Right ventricle myocardium superior (tissue), 1 donor: Measurements from ENCODE around the gene ITSN1. TPM values are rescaled to one million over a fixed set of nuclear protein-coding genes. Genes with fewer than 3 reads are reported as not detected.
"Not testable (repeated sequence)": the region's sequence is repeated elsewhere in the genome, so short reads cannot be mapped to it uniquely, and the experiment has no call there.

Source experiments
- ATAC-seq: fragments of 200-7000 bp; cut with Tn5 transposase; one replicate; pipeline ENCODE4 v1.9.1; 2020; ENCODE audit warnings: mild to moderate bottlenecking; ENCODE audit not compliant: poor library complexity
- DNase-seq: peaks from one replicate; pipeline ENCODE4 v3.0.0-alpha.2; 2020
- intact Hi-C: fragments of 100-400 bp; cut with DNase I; formaldehyde crosslinking; loops from one replicate; pipeline ENCODE4 v1.11.2; 2022
- total RNA-seq: library from RNA; stranded (reverse); fragmentation: NEBNext Ultra II Directional; extraction: Animal tissue kit (Norgen Biotek cat#: 25700); gene quantifications from one replicate; pipeline ENCODE4 v1.2.1, GENCODE V29; 2021
- donor health status: DM: no; HTN: yes; CAD: no; lungs with severe emphysema.

The ITSN1 gene
- total RNA-seq, 1 donor from 2014 or later, result 41.8 TPM

DNA sequence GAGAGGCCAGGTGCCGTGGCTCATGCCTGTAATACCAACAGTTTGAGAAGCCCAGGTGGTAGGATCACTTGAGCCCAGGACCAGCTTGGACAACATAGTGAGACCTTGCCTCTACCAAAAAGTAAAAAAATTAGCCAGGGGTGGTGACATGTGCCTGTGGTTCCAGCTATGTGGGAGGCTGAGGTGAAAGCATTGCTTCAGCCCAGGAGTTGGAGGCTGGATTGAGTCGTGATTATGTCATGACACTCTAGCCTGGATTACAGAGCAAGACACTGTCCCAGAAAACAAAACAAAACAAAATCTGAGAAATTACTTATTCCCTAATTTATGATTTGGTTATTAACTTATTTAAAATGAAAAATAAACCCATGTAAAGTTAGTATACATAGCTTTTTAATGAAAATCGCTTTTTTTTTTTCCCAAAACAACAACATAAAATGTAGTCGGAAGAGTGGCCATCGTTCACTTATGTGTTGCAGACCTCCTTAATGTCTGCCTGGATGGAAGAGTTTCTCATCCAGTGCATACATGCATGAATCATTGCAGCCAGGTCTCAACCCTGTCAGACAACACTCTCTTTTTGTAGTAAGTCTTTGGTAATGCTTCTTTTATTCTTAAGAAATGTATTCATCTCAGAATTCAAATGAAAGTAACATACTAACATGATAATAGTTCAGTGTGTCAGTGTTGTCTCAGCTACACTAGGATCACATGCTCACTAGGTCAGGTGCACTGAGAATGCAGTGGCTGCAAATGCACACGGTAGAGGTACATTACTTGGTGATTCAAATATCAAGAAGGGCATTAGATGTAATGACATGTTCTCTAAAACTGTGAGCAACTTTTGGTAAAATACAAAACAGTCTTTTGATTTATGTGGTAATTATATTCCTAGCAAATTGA is 28.0 kb downstream of the ITSN1 start:
- DNase-seq (no peak), ATAC-seq (no peak)
- intact Hi-C loops, result no loop called here

GRCh38 chr21:33673473-33673872 is 31.2 kb downstream of the ITSN1 start:
- intact Hi-C loops, result no loop called here
- DNase-seq (no peak), ATAC-seq (no peak)

DNA sequence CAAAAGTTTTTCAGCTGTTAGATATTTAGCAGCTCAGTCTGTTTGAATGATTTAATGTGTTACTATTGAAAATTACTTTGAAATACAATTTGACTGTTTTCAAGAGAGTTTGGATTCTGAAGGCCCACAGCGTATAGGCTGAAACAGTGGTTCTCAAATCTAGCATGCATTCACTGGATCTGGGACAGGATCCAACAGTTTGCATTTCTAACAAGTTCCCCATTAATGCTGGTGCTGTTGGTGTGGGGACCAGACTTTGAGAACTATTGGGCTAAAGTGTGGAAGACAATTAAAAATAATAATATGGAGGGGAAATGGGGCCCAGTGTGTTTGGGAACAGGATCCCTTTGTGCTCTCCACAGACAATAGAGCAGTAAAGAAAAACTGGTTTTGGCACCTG is 31.9 kb downstream of the ITSN1 start:
- no peak for ATAC-seq
- no peak for DNase-seq
- intact Hi-C loops, result no loop called here

DNA sequence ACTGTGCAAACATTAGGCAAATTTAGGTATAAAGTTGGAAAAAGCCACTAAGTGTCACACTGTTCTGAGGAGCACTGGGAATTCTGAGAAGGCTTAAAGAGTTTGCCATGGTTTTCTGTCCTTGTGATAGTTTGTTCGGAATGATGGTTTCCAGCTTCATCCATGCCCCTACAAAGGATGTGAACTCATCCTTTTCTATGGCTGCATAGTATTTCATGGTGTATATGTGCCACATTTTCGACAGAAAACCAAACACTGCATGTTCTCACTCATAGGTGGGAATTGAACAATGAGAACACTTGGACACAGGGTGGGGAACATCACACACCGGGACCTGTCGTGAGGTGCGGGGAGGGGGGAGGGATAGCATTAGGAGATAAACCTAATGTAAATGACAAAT is 34.4 kb downstream of the ITSN1 start:
- ATAC-seq, DNase-seq, intact Hi-C loops: not testable (repeated sequence)

DNA sequence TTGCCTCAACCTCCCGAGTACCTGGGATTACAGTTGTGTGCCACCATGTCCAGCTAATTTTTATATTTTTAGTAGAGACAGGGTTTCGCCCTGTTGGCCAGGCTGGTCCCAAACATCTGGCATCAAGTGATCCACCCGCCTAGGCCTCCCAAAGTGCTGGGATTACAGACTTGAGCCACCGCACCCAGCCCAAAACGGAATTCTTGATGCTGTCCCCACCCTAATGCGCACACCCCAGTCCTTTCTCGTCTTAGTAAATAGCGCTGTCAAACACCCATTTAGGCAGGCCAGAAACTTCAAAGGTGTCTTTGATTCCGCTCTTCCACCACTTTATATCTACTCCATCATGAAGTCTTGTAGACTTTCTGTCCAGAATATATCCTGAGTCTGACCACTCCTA is 35.1 kb downstream of the ITSN1 start:
- DNase-seq (no peak), ATAC-seq (no peak)
- intact Hi-C loops, result no loop called here

DNA sequence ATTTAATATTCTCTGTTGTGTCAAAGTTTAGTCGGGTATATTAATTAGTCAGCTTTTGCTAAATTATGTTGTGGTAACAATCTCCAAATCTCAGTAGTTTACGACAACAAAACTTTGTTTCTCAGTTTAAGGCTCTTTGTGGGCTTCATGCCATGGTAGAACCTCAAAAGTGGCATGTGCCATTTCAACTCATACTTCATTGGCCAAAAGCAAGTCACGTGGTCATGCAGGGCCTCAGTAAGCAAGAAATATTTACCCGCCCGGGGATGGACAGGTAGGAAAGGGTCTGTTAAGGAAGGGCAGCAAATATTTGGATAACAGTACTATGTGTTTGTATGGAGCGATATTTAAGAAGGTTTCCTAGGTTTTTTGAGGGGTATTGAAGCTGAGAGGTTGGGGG is 38.6 kb downstream of the ITSN1 start:
- intact Hi-C loops, result no loop called here
- no peak for DNase-seq
- no peak for ATAC-seq

DNA sequence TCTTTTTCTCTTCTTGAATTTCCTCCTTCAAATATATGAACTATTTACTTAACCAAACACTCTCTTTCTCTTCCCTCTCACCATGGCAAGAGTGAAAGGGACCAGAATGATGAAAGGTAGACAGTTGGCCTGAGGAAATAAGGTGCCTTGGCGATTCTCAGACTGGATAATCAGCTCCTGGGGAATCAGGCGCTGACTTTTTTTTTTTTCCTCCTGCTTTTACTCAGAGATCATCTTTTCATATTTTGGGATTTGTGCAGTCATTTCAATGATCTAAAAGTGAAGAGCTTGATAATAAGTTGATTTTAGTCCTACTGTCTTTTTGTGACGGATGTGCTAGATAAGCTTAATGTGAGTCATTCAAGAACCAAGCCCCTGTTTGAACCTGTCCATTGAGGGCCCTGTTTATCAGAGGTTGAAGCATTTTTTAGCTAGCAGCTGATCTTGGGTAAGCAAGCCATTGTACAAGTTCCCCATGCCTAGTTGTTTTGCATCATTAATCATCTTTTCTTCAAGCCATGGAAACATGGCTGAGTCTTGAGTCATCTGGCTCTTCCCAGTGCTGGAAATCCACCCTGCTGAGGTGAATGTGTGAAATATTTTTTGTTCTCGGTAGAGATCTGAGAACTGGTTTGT is 40.8 kb downstream of the ITSN1 start:
- ATAC-seq, result no peak
- DNase-seq, result no peak
- intact Hi-C loops, result no loop called here

DNA sequence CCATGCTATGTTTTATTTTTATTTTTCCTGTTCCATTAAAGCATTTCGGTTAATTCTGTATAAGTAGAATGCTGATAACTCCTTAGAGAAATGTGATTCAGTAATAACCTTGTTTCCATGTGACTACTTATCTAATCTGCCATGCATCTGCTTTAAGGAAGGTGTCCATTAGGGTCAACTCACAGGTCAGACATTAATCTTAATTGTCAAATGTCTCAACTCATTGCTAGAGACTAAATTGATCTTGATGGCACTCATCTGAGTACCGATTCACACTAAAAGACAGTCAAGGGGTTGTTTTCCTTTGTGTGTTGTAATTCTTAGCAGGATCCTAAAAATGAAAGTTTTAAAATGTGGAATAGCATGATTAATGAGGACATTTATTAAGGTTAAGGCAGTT is 41.8 kb downstream of the ITSN1 start:
- ATAC-seq (no peak), DNase-seq (no peak)
- intact Hi-C loops, result no loop called here

DNA sequence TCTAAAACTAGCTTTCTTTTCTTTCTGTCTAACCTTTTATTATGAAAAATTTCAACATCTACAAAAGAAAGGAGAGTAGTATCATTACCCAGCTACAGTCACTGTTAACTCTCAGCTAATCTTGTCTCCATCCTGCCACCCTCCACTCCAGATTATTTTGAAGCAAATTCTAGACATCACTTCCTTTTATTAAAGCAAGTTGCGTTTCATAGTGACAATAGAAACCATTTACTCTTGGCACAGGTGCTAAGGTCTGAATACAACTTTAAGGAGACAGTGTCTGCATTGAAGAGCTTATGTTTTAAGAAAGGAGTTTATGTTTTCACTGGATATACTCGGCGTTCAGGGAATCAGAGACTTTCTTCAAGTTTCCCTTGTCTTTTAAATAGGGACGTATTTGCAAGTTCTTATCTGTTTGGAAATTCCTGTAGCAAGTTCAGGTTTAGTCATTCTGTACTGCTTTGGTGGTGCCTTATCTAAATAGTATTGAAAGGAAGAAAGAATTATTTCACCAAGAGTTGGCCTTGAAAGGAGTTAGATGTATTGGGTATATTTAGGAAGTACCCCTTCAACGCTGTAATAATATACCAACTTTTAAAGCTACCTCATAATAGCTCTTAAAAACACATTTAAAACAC is 42.7 kb downstream of the ITSN1 start:
- DNase-seq (no peak), ATAC-seq (peak; percentile 32)
- intact Hi-C loops, result no loop called here

- ATAC-seq, result peak; percentile 49
- DNase-seq, result no peak
- intact Hi-C loops, result no loop called here
Observed at GRCh38 chr21:33685613-33686197, 43.4 kb downstream of the ITSN1 start.

DNA sequence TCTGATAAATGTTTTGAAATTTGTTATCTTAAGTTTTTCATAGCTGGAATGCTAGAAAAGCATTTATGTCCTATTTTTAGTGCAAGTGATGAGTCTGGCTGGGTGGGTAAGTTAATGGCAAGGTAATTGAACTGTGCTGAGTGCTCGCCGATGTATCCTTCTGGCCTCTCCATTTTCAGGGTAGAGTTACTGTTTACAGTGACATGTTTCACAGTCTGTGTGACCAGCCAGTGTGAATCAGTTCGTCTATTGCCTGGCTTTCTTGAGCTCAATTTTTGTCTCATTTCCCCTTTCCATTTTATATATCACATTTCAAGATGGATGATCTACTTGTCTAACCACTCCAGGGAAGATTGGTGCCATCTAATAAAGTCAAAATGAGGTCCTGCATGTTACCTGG is 44.1 kb downstream of the ITSN1 start:
- ATAC-seq (peak; percentile 36), DNase-seq (no peak)
- intact Hi-C loops, result no loop called here

DNA sequence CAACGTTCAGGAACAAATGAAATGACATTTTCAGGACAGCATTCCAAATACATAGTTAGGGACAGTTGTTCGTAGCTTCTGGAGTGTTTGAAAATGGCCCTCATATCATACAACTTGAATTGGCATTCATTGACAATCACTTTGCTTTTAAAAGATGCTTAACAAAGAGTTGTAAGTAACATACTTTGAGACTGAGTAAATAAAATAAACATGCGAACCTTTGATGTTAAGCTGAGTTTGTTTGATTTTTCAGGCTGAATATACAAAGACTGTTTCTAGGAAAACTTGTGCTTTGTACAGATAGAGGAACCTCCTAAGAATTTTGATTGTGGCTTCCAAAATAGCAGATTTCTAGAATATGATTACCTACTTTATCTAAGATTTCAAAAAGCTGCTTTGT is 45.3 kb downstream of the ITSN1 start:
- intact Hi-C loops, result no loop called here
- no peak for ATAC-seq
- no peak for DNase-seq

GRCh38 chr21:33688353-33688752 is 46.1 kb downstream of the ITSN1 start:
- DNase-seq, result no peak
- ATAC-seq, result no peak
- intact Hi-C loops, result no loop called here

DNA sequence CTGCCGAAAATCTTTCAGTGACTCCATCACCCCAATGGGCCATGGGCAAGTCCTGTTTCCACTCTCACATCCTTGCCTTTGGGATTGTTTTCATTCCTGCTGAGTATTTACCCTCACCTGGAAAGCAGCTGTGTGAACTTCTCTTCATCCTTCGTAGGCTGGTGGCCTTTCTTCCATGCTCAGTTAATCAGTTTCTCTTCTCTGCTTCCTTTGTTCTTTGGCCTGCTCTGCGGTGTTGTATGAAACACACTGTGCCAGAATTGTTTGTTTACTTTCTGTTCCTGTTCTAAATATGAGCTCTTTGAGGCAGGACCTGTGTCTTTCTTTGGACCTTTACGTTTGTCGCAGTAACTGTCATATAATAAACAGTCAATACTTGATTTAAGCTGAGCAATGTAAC is 48.6 kb downstream of the ITSN1 start:
- DNase-seq (no peak), ATAC-seq (no peak)
- intact Hi-C loops, result no loop called here

- intact Hi-C loops, result no loop called here
- ATAC-seq (no peak), DNase-seq (no peak)
Observed at GRCh38 chr21:33691945-33692603, 49.8 kb downstream of the ITSN1 start.

DNA sequence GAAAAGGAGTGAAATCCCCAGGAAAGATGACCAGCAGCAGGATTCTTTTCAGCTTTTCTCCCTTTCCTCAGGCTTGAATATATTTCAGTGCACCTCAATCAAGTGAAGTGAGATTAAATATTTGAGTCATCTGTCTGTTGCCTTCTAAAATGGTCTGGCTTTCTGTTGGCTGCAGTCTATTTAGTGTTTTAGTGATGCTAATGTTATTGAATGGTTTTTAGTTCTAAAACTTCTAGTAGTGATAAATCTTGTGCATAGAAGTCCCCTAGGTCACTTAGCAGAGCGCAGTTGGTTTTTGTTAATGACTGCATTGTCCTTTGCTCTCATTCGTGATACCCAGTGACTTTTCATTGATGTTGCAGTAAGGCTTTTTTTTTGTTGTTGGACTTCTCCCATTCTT is 53.5 kb downstream of the ITSN1 start:
- intact Hi-C loops, result no loop called here
- ATAC-seq (no peak), DNase-seq (no peak)

GRCh38 chr21:33696465-33696864 is 54.2 kb downstream of the ITSN1 start:
- no peak for DNase-seq
- intact Hi-C loops, result no loop called here

DNA sequence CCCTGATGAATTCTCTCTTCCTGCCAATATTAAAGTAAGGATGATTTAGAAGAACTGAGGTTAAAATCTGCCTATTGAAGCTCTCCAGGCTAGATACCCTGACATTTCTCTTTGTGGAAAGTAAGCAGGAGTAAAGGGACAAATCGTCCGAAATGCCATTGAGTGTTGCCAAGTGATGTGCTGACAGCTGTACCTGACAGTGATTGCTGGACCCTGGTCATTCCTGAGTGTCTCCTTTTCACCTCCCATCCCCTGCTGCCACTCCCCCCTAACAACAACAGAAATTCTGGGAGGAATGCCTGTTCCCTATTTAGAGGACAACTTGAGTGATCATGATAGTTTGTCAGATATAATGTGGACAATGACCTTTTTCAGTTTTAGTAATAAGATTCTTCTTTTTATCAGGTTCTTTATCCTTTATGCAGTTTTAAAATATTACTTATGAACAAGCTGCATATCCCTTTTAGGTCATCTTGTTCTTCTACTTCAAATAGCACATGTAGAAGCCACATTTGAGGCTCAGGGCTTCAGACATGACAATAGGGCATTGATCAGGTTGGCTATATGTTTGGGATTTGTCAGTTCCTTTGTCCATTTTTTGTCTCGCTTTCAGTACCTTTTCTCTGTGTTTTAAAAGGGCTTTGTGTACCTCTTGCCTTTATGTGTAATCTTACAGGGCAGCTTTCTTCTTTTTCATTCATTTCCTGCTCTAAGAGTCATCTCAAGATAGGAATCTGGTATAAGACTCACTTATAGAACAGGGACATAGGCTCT is 56.0 kb downstream of the ITSN1 start:
- ATAC-seq (peak; percentile 82), DNase-seq (no peak)
- intact Hi-C loops, result no loop called here

More at GRCh38 chr21:33696465-33696864, 54.2 kb downstream of the ITSN1 start:
- ATAC-seq, result no peak
